Upper lobe of right lung (tissue), 1 donor: ENCODE data around the gene CD300E. TPM values are rescaled to one million over a fixed set of nuclear protein-coding genes. Genes with fewer than 3 reads are reported as not detected.

Experiments used
- ATAC-seq: fragments of 200-7000 bp; cut with Tn5 transposase; one replicate; pipeline ENCODE4 v1.9.1; 2020; ENCODE audit warnings: mild to moderate bottlenecking, moderate library complexity
- DNase-seq: peaks from one replicate; pipeline ENCODE4 v3.0.0-alpha.2; 2020
- H3K27ac ChIP-seq: fragments of 200-600 bp; one replicate; pipeline ENCODE4 v1.8.0; 2022
- H3K27me3 ChIP-seq: fragments of 200-600 bp; one replicate; pipeline ENCODE4 v1.8.0; 2022; ENCODE audit warnings: mild to moderate bottlenecking
- H3K36me3 ChIP-seq: fragments of 200-600 bp; one replicate; pipeline ENCODE4 v1.8.0; 2022
- H3K4me1 ChIP-seq: fragments of 200-600 bp; one replicate; pipeline ENCODE4 v1.8.0; 2022
- H3K4me3 ChIP-seq: fragments of 200-600 bp; one replicate; pipeline ENCODE4 v1.8.0; 2022; ENCODE audit warnings: mild to moderate bottlenecking
- H3K9me3 ChIP-seq: fragments of 200-600 bp; one replicate; pipeline ENCODE4 v1.8.0; 2022
- intact Hi-C: fragments of 100-400 bp; cut with DNase I; formaldehyde crosslinking; loops from one replicate; pipeline ENCODE4 v1.11.0; 2022
- total RNA-seq: library from RNA; stranded (reverse); fragmentation: NEBNext Ultra II Directional; extraction: Animal tissue kit (Norgen Biotek cat#: 25700); gene quantifications from one replicate; pipeline ENCODE4 v1.2.1, GENCODE V29; 2021
- TF ChIP-seq, protein P1 (sequence below): fragments of 200-600 bp; IDR thresholded peaks from one replicate; pipeline ENCODE4 v1.8.0; 2022; ENCODE audit warnings: antibody characterized with exemption
- donor health status: DM: no; HTN: yes; CAD: no; lungs with severe emphysema.

CD300E gene
- total RNA-seq, 1 donor from 2014 or later: 6.5 TPM

DNA sequence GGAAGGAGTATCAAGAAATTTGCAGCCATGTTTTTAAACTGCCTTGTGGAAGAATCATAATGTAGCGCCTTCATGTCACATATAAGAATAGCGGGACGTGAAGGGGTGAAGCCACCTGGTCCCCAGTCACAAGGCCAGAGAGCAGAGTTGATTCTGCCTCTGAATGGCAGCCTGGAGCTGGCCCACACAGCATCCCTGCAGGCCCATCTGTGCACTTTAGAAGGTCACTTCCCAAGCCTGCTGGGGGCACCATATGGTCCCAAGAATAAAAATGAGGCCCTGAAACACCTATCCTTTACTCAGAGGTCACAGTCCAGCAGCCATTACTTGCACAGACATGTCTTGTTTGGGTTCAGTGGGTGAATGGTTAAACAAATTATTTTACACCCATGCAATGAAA is 15.0 kb downstream of the CD300E start:
- Histone ChIP-seq H3K36me3 (no peaks in the 10 kb centered on the region), H3K27me3 (no peaks in the 10 kb centered on the region), H3K4me1 (no peaks in the 10 kb centered on the region), H3K4me3 (no peak overlapping the region), H3K9me3 (no peaks in the 10 kb centered on the region), H3K27ac (no peak overlapping the region)
- intact Hi-C loops: no loop called here
- DNase-seq (no peak), ATAC-seq (no peak)
- TF ChIP-seq, protein P1, sequence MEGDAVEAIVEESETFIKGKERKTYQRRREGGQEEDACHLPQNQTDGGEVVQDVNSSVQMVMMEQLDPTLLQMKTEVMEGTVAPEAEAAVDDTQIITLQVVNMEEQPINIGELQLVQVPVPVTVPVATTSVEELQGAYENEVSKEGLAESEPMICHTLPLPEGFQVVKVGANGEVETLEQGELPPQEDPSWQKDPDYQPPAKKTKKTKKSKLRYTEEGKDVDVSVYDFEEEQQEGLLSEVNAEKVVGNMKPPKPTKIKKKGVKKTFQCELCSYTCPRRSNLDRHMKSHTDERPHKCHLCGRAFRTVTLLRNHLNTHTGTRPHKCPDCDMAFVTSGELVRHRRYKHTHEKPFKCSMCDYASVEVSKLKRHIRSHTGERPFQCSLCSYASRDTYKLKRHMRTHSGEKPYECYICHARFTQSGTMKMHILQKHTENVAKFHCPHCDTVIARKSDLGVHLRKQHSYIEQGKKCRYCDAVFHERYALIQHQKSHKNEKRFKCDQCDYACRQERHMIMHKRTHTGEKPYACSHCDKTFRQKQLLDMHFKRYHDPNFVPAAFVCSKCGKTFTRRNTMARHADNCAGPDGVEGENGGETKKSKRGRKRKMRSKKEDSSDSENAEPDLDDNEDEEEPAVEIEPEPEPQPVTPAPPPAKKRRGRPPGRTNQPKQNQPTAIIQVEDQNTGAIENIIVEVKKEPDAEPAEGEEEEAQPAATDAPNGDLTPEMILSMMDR: no peak

DNA sequence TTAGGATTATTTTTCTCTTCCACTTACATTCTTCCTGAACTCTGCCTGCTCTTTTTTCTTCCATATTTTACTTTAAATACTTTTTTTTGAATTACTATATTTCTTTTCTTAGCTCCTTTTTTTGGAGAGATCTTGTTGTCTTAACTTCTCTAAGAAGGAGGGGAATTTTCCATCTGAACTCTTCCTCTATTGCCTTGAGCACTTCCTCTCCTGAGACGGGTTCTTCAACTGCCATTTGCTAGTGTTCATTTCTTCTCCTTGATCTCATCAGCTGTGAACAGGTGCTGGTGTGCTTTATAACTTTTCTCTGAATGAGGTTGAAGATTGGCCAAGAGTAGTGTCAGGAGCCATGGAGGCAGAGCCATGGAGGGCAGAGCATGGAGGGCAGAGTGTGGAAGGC is 16.3 kb downstream of the CD300E start:
- no peak for DNase-seq
- TF ChIP-seq, protein P1: no peak
- ATAC-seq: no peak
- H3K27me3 ChIP-seq: no peaks in the 10 kb centered on the region
- intact Hi-C loops: no loop called here
- H3K27ac ChIP-seq: no peak overlapping the region
- H3K36me3 ChIP-seq: no peaks in the 10 kb centered on the region
- H3K4me1 ChIP-seq: no peaks in the 10 kb centered on the region
- no peaks in the 10 kb centered on the region for H3K9me3 ChIP-seq
- no peak overlapping the region for H3K4me3 ChIP-seq

DNA sequence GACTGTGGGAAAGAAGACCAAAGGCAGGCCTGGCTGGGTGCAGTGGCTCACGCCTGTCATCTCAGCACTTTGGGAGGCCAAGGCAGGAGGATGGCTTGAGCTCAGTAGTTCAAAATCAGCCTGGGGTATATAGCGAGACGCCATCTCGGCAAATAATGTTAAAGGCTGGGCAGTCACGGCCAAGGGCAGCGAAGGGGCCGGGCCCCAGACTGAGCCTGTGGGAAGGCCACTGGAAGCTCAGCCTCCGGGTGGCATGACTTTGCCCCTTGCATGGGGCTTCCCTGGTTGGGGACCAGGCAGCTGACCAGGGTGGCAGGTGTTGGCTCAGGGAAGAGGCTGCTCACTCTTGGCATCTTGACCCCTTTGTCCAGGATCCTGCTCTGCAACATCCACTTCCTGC is 17.5 kb downstream of the CD300E start:
- Histone ChIP-seq H3K36me3 (no peaks in the 10 kb centered on the region), H3K9me3 (no peaks in the 10 kb centered on the region), H3K4me3 (no peak overlapping the region), H3K4me1 (no peaks in the 10 kb centered on the region), H3K27ac (no peak overlapping the region), H3K27me3 (no peaks in the 10 kb centered on the region)
- intact Hi-C loops: no loop called here
- ATAC-seq (no peak), DNase-seq (no peak)
- TF ChIP-seq, protein P1: no peak

DNA sequence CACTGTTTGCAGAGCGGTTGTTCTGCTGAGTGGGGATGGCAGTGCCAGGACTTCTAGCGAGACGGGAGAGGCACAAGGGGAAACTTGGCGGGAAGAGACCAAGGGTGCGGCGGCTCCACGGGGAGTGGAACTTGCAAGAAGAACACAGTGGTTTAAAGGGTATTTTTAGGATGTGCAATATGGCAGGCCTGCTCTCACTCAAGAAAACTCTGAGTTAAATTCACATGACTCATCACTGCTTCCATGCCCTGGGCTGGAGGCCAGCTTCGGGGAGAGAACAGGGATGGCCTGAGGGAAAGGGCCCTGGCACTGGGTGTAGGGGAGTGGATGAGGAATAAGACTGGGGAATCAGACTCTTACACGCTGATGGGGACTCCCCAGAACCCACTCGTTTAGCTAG is 18.2 kb downstream of the CD300E start:
- H3K9me3 ChIP-seq: no peaks in the 10 kb centered on the region
- no peak overlapping the region for H3K4me3 ChIP-seq
- ATAC-seq (no peak), DNase-seq (no peak)
- no peaks in the 10 kb centered on the region for H3K27me3 ChIP-seq
- H3K36me3 ChIP-seq: no peaks in the 10 kb centered on the region
- no peak overlapping the region for H3K27ac ChIP-seq
- TF ChIP-seq, protein P1: no peak
- intact Hi-C loops: no loop called here
- H3K4me1 ChIP-seq: no peaks in the 10 kb centered on the region

DNA sequence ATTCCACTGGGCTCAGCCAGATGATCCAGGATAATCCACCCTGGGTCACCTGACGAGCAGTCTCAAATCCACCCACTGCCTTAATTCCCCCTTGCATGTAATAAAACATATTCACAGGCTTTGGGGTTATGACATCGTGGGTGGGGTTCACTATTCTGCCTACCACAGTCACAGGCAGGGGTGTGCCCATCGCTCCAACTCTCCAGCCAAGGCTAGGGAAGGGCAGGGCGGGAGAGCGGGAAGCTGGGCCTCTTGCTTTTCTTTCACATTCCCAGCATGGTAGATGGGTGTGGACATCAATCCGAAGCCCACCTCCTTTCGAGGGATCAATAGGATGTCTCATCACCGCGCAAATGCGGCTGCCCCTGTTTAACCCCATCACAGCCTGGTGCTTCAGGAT is 18.8 kb downstream of the CD300E start:
- no peaks in the 10 kb centered on the region for H3K27me3 ChIP-seq
- H3K9me3 ChIP-seq: no peaks in the 10 kb centered on the region
- H3K4me1 ChIP-seq: no peaks in the 10 kb centered on the region
- no peaks in the 10 kb centered on the region for H3K36me3 ChIP-seq
- no peak for ATAC-seq
- H3K27ac ChIP-seq: no peak overlapping the region
- intact Hi-C loops: no loop called here
- TF ChIP-seq, protein P1: no peak
- H3K4me3 ChIP-seq: no peak overlapping the region
- DNase-seq: no peak

DNA sequence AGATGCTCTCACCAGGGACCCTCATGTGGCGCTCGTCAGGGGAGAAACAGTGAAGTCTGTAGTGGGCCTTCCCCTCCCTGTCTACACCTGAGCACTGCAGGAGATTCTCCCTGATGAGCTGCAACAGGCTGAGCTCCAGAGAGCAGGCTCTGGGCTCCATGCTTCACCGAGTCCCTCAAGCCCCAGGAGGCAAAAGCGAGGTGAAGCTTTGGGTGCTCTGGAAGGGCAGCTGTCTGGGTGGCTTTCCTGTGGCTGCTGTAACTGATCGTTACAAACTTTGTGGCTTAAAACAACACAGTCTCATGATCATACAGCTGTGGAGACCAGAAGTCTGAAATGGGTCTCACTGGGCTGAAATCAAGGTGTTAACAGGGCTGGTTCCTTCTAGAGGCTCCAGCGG is 19.3 kb downstream of the CD300E start:
- no peaks in the 10 kb centered on the region for H3K27me3 ChIP-seq
- H3K4me1 ChIP-seq: no peaks in the 10 kb centered on the region
- intact Hi-C loops: no loop called here
- H3K9me3 ChIP-seq: no peaks in the 10 kb centered on the region
- DNase-seq: no peak
- H3K27ac ChIP-seq: no peak overlapping the region
- no peak for ATAC-seq
- no peaks in the 10 kb centered on the region for H3K36me3 ChIP-seq
- TF ChIP-seq, protein P1: no peak
- H3K4me3 ChIP-seq: no peak overlapping the region
